Colonic mucosa (tissue), 4 donors: Measurements from ENCODE around the gene NVL. TPM values are rescaled to one million over a fixed set of nuclear protein-coding genes. Genes with fewer than 3 reads are reported as not detected.
A peak's percentile ranks its signal among the peaks of the same experiment; 100 is the strongest.

Experiments
- DNase-seq: peaks from one replicate; pipeline ENCODE4 v3.0.0-alpha.2; 2020
- H3K27ac ChIP-seq: fragments of 200-600 bp; one replicate; pipeline ENCODE4 v1.8.0; 2021
- H3K27me3 ChIP-seq: fragments of 200-600 bp; one replicate; pipeline ENCODE4 v1.8.0; 2021
- H3K36me3 ChIP-seq: fragments of 200-600 bp; one replicate; pipeline ENCODE4 v1.8.0; 2021
- H3K4me1 ChIP-seq: fragments of 200-600 bp; one replicate; pipeline ENCODE4 v1.8.0; 2021; ENCODE audit warnings: mild to moderate bottlenecking
- H3K4me3 ChIP-seq: fragments of 200-600 bp; one replicate; pipeline ENCODE4 v1.8.0; 2021
- H3K9ac ChIP-seq, 2 donors: one replicate each; pipeline ENCODE4 v1.7.0; 2013; ENCODE audit warnings: control low read depth in 2 of 2, low read depth in 2 of 2, low read length in 2 of 2
- H3K9me3 ChIP-seq: fragments of 200-600 bp; one replicate; pipeline ENCODE4 v1.8.0; 2021
- CTCF ChIP-seq: fragments of 200-600 bp; IDR thresholded peaks from one replicate; pipeline ENCODE4 v1.8.0; 2022; ENCODE audit warnings: antibody characterized with exemption, mild to moderate bottlenecking
- intact Hi-C: fragments of 100-400 bp; cut with DNase I; formaldehyde crosslinking; loops from one replicate; pipeline ENCODE4 v1.14.1; 2022
- total RNA-seq, 2 donors: library from RNA; stranded (reverse); fragmentation: NEBNext Ultra II Directional in 1 of 2; extraction: Animal tissue kit (Norgen Biotek cat#: 25700) in 1 of 2; gene quantifications; one replicate each; pipeline ENCODE4 v1.2.1, GENCODE V29; 2021
- donor health status: healthy.
- donor health status: DM: no; HTN: no; CAD: no.
- donor health status: DM: no; HTN: no; CAD: no.

Gene NVL
- total RNA-seq, 2 donors from 2014 or later = 39.4 to 51.5 TPM

GRCh38 chr1:224368409-224368808 is 38.4 kb upstream of the NVL start:
- intact Hi-C loops = no loop called here
- Histone ChIP-seq H3K36me3 (peaks cover 14% of the 10 kb centered on the region), H3K27ac (no peak overlapping the region), H3K9ac (no peak overlapping the region), H3K4me1 (peaks cover 5% of the 10 kb centered on the region), H3K4me3 (no peak overlapping the region), H3K27me3 (no peaks in the 10 kb centered on the region), H3K9me3 (no peaks in the 10 kb centered on the region)
- no peak for TF ChIP-seq CTCF
- DNase-seq = no peak

- Histone ChIP-seq H3K27ac (no peak overlapping the region), H3K9me3 (no peaks in the 10 kb centered on the region), H3K4me3 (no peak overlapping the region), H3K9ac (no peak overlapping the region), H3K36me3 (no peaks in the 10 kb centered on the region), H3K27me3 (no peaks in the 10 kb centered on the region), H3K4me1 (peaks cover 10% of the 10 kb centered on the region)
- DNase-seq = no peak
- intact Hi-C loops = loop anchor here (5.0 kb wide), 1 partner anchor 73 kb away; the partner anchor contains the start of gene WDR26
- TF ChIP-seq CTCF = no peak
Measured at GRCh38 chr1:224359207-224359606, 29.2 kb upstream of the NVL start.

- Histone ChIP-seq H3K9ac (peak overlapping the region in 1 of 2 donors; percentile 84), H3K9me3 (no peaks in the 10 kb centered on the region), H3K4me3 (peak overlapping the region; percentile 87), H3K27ac (peak overlapping the region; percentile 93), H3K4me1 (peaks cover 10% of the 10 kb centered on the region), H3K36me3 (no peaks in the 10 kb centered on the region), H3K27me3 (no peaks in the 10 kb centered on the region)
- intact Hi-C loops = loop anchor here (5.0 kb wide), 1 partner anchor 74 kb away; the partner anchor contains the start of gene WDR26
- no peak for DNase-seq
- no peak for TF ChIP-seq CTCF
Measured at GRCh38 chr1:224358237-224358636, 28.3 kb upstream of the NVL start.

GRCh38 chr1:224357626-224358124 is 27.7 kb upstream of the NVL start:
- H3K4me3 ChIP-seq = peak overlapping the region; percentile 87
- H3K9me3 ChIP-seq = no peaks in the 10 kb centered on the region
- DNase-seq = no peak
- peak overlapping the region; percentile 93 for H3K27ac ChIP-seq
- H3K9ac ChIP-seq = peak overlapping the region; percentile 84 to 87
- intact Hi-C loops = loop anchor here (5.0 kb wide), 1 partner anchor 75 kb away; the partner anchor contains the start of gene WDR26
- H3K27me3 ChIP-seq = no peaks in the 10 kb centered on the region
- H3K36me3 ChIP-seq = no peaks in the 10 kb centered on the region
- TF ChIP-seq CTCF = no peak
- peaks cover 10% of the 10 kb centered on the region for H3K4me1 ChIP-seq

- H3K27ac ChIP-seq = peak within 1 kb of the TSS; percentile 93
- peak within 1 kb of the TSS; percentile 84 to 87 for H3K9ac ChIP-seq
- TF ChIP-seq CTCF = no peak
- H3K4me1 ChIP-seq = peaks cover 10% of the 10 kb centered on the region
- H3K27me3 ChIP-seq = no peaks in the 10 kb centered on the region
- DNase-seq = peak; percentile 95
- peak within 1 kb of the TSS; percentile 87 for H3K4me3 ChIP-seq
- intact Hi-C loops = loop anchor here (5.0 kb wide), 1 partner anchor 75 kb away; the partner anchor contains the start of gene WDR26
- no peaks in the 10 kb centered on the region for H3K36me3 ChIP-seq
- H3K9me3 ChIP-seq = no peaks in the 10 kb centered on the region
Measured at GRCh38 chr1:224356685-224357625, 27.0 kb upstream of the NVL start, which contains the start of gene CNIH4. Gene CNIH4 (plus strand): TSS chr1:224356879. CDS start chr1:224356925, 46 bp downstream.
